HG03097 (cell line): ENCODE measurements around the gene BAAT.
"Not testable (repeated sequence)": the region's sequence is repeated elsewhere in the genome, so short reads cannot be mapped to it uniquely, and the experiment has no call there.

Source experiments
- ATAC-seq: cut with Tn5 transposase; IDR thresholded peaks from one replicate; pipeline ENCODE4 v1.9.1; 2021; ENCODE audit not compliant: unreplicated experiment, low FRiP score

BAAT gene

DNA sequence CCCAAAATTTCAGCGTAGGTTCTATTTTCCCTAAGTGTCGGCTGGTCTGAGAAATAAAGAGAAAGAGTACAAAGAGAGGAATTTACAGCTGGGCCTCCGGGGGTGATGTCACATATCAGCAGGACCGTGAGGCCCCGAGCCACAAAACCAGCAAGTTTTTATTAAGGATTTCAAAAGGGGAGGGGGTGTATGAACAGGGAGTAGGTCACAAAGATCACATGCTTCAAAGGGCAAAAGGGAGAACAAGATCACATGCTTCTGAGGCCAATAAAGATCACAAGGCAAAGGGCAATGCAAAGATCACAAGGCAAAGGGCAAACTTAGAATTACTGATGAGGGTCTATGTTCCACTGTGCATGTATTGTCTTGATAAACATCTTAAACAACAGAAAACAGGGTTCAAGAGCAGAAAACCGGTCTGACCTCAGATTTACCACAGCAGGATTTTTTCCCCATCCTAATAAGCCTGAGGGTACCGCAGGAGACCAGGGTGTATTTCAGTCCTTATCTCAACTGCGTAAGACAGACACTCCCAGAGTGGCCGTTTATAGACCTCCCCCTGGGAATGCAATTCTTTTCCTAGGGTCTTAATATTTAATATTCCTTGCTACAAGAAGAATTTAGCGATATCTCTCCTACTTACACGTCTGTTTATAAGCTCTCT is at the start of gene BAAT:
Gene BAAT, minus strand, starts transcription at position 134 of the 664 bp plus-strand sequence. CDS start 13,602 bp downstream, outside the sequence.
- not testable (repeated sequence) for ATAC-seq

GRCh38 chr9:101433229-101433628 is 48.4 kb upstream of the BAAT start:
- ATAC-seq: no peak

GRCh38 chr9:101432740-101433139 is 47.9 kb upstream of the BAAT start:
- ATAC-seq: no peak

GRCh38 chr9:101432171-101432570 is 47.4 kb upstream of the BAAT start:
- no peak for ATAC-seq

DNA sequence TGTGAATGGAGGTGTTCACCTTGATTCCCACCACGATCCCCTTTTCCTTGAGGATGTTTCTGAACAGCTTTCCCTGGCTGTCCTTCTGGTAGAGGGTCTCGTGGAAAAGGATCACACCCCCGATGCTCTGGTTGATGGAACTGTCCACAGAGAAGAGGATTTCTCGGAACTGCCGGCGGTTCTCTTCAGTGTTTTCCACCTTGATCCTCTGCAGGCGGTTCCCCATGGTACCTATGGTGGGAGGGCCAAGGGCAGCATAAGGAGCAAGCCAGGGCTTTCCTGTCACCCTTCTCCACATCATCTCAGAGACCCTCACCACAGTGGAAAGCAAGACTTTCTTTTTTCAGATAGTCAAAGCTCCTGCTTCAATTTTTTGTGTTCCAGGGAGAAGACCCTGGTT is 44.9 kb upstream of the BAAT start:
- no peak for ATAC-seq

- ATAC-seq: no peak
These were observed 44.1 kb upstream of the BAAT start for GRCh38 chr9:101428909-101429308.

DNA sequence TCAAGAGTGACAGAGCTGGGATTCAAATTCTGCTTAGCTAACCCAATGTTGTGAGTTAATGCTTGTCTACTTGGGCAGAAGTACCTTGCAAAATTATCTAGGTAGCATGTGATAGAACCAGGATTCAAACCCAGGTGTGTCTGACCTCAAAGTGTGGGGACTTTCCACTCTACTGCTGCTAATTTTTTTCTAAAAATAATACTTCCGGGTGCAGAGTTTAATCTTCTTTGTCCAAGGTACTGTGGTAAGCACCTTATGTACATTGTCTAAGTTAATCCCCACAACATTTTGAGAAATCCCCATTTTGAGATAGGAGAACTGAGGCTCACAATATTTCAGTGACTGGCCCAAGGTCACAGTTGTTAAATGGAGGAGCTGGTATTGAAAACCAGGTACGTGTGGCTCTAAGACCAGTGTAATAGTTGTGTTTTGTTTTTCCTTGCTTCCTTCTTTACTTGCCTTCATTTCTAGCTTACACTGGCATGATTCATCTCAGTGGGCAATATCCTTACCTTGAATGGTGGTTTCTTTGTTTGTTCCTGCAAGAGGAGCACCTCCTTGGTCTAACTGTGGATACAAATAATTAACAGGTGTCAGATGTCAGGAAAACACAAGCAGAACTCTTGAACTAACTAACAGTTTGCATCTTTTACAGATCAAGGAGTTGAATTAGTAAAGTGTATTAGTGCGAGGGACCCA is 43.3 kb upstream of the BAAT start:
- no peak for ATAC-seq

DNA sequence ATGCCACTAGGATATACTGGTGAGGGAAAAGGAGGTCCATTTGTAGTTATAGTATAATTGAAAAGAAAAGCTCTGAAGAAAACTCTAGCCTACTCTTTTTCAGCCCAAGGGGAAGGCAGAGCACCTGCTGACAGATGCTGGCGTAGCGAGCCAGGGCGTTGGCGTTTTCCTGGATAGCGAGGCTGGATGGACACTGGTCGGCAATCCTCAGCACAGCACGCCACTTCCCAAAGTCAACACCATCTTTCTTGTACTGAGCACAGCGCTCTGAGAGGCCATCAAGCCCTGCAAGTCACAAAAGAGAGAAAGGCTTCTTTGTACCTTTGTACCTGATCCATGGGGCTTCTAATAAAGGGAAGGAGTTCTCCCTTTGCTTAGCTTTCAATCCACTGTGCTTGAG is 42.6 kb upstream of the BAAT start:
- no peak for ATAC-seq

DNA sequence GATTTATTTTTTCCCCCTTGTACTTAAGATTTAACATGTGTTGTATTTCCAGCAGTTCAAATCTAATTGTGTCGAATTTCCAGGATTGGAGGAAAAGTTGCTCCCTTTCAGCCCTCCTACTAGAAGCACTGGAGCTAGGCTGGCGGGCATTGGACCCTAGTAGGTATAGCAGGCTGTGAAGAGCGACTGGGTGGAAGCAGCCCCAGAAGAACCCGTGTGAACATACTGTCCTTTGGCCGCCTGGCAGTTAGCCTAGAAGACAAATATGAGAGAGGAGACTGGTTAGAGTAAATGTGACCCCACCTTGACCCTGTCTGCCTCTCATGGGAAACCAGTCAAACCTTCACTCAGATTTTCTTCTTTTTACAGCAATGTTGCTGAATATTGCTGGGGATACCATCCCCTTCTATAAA is 36.9 kb upstream of the BAAT start:
- ATAC-seq: no peak

GRCh38 chr9:101419863-101420262 is 35.1 kb upstream of the BAAT start:
- no peak for ATAC-seq

DNA sequence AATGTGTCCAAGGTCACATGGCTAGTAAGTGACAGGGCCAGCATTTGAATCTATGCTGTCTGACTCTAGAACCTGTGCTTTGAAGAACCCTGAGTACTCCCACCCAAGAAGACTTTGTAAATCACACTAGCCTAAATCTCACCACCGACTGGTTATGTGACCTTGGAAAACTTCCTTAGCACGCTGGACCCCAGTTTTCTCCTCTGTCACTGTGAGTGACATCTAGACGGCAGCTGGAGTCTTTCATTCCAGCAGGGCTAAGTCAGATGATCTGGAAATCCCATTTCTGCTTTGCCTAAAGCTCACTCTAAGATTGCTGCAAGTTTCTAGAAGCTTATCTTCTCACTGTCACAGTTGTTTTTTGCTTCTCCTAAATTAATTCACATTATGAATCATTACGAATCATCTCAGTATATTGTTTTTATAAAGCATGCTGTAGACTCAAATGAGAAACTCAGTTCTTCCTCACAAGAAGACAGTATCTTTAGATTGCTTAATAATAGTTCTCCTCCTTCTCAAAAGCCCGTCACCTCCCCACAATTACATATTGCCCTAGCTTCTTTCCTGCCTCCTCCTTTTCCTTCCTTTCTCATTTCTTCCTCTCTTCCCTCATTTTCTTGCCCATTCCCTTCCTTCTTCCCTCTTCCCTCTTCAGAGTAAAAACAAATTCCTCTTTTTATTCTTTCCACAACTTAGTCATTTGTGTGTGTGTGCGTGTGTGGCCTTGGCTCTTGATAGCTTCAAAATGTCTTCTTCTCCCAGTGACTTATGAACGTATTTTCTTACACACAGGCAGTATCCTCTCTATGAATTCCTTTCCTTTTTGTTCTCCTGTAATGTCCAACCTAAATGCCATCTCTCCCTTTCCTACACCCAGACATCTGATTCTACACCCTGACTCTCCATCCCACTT is 34.0 kb upstream of the BAAT start:
- no peak for ATAC-seq

DNA sequence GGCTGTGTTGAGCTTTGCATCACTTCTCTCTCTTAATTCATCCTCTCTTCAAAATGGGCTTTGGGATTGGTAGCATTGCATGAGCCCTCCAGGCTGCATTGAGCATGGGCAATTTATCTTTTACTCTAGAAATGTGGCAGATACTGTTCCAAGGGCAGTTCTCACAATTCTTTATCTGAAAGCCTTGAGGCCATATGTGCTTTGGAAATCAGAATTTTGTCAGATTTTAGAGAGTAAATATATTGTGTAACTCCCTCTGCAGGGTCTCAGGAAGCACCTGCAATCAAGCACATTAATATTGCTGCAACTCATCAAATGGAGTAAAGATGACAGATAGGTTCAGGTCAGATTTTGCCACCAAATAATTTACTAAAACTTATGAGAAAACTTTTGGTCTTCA is 33.2 kb upstream of the BAAT start:
- ATAC-seq: no peak

- ATAC-seq: no peak
These were observed 32.6 kb upstream of the BAAT start for GRCh38 chr9:101417389-101417788.

DNA sequence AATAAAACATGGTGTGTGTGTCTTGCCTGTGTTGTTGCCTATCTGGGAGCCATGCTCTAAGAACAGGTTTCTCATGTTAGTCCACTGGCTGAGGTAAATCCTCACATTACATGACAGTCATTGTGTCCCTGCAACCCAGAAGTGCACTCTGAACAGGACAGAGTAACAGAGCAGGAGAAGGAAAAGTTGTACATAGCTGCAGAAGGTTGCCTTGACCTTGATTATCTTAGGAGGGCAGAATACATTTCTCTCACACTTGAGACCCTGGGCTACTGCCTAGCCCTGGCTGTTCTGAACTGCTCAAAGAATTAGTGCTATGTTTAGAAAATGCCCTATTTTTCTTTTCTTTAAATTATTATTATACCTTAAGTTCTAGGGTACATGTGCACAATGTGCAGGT is 30.8 kb upstream of the BAAT start:
- no peak for ATAC-seq

DNA sequence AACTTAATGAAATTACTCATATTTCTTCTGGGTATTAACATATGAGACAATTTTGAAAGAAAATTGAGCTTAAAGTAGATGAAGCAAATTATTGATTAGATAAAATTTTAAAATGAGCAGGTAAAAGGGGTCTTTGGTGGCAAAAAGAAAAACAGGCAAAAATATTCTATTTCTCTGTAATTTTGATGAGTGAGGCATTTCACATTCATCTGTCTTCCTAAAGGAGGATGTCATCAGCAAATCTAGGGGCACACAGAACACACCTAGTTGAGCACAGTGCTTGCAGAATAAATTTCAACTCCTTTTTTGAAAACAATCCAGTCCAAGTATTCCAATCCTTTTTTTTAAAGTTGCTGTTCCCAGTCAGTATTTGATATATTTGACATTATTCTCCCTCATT is 30.0 kb upstream of the BAAT start:
- ATAC-seq: no peak

DNA sequence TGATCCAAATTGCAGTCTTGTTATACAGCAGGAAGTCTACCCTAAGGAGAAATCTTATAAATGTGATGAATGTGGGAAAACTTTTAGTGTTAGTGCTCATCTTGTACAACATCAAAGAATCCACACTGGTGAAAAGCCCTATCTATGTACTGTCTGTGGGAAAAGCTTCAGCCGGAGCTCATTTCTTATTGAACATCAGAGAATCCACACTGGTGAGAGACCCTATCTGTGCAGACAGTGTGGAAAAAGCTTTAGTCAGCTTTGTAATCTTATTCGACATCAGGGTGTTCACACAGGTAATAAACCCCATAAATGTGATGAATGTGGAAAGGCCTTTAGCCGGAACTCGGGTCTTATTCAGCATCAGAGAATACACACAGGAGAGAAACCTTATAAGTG is 24.3 kb upstream of the BAAT start:
- ATAC-seq: no peak

DNA sequence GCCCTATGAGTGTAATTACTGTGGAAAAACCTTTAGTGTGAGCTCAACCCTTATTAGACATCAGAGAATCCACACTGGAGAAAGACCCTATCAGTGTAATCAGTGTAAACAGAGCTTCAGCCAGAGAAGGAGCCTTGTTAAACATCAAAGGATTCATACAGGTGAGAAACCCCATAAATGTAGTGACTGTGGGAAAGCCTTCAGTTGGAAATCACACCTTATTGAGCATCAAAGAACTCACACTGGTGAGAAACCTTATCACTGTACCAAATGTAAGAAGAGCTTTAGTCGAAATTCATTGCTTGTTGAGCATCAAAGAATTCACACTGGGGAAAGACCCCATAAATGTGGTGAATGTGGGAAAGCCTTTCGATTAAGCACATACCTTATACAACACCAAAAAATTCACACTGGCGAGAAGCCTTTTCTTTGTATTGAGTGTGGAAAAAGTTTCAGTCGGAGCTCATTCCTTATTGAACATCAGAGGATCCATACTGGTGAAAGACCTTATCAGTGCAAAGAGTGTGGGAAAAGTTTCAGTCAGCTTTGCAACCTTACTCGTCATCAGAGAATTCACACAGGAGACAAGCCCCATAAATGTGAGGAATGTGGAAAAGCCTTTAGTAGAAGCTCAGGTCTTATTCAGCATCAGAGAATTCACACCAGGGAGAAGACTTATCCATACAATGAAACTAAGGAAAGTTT is 23.7 kb upstream of the BAAT start:
- ATAC-seq: no peak

DNA sequence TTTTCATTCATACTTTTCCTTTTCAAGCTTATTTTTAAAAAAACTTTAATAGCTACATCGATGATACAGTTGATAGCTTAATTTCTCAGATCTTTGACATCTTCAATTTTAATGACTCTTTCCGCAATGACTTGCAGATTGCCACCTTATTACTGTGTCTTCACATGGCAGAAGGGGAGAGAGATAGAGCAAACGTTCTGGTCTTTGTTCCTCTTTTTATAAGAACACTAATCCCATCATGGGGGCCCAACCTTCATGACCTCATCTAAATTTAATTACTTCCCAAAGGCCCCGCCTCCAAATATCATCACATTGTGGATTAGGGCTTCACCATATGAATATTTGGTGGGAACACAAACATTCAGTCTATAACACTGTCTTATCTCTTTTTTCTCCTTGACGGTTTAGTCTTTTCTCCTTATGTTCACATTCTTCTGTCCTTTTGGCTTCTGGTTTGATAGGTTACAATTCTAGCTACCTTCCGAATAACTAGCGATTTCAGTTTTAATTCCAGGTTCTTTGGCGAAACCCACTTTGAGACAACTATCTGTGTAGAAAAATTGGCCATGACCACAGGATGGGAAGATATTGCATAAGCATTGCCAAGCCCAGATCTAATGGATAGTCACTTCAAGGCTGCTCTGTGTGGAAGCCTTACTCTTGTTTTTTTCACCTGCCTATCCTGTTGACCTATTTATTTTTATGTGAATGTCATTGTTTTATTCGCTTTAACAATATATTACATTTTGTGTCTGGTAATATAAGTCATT is 18.9 kb upstream of the BAAT start:
- no peak for ATAC-seq

GRCh38 chr9:101400120-101400519 is 15.3 kb upstream of the BAAT start:
- no peak for ATAC-seq

DNA sequence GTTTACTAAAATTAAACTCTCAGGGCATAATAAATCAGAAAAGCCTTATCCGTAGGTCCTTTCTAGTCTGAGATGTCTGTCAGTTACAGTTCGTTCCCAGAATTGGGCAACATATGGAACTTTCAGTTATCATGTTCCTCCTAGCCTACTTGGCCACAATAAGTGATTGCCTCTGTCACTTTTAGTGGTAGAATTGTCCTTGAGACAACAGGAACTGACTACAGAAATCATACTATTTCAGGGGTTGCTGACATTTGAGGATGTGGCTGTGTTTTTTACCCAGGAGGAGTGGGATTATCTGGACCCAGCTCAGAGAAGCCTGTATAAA is 14.8 kb upstream of the BAAT start:
- no peak for ATAC-seq
